OCI-LY3 (cell line): Measurements from ENCODE around the gene R3HDM4.

Experiments used
- CTCF ChIP-seq: fragments of 200-600, 300-600 bp; sonication (generic); IDR thresholded peaks from 2 replicates; pipeline ENCODE4 v1.5.1; 2014; ENCODE audit warnings: antibody characterized with exemption, low read length, low read depth
- EZH2phosphoT487 ChIP-seq: fragments of 200-600 bp; shearing (Covaris generic); IDR thresholded peaks from 2 replicates; pipeline ENCODE4 v1.6.1; 2018; ENCODE audit warnings: antibody characterized with exemption, mixed run types, low read depth

GRCh38 chr19:929203-929890 lies 16.3 kb upstream of the R3HDM4 start:
- TF ChIP-seq CTCF (no peak), EZH2phosphoT487 (no peak)
